HG03175 (cell line): ENCODE measurements around the gene PDXK.

ENCODE experiments used
- ATAC-seq: cut with Tn5 transposase; IDR thresholded peaks from one replicate; pipeline ENCODE4 v1.9.1; 2021; ENCODE audit warnings: mild to moderate bottlenecking, moderate library complexity; ENCODE audit not compliant: unreplicated experiment

The PDXK gene

GRCh38 chr21:43778469-43779335 lies 59.8 kb downstream of the PDXK start:
- ATAC-seq, result no peak

GRCh38 chr21:43779660-43780059 lies 60.7 kb downstream of the PDXK start:
- ATAC-seq, result no peak

GRCh38 chr21:43781846-43782245 lies 62.9 kb downstream of the PDXK start:
- ATAC-seq, result no peak

GRCh38 chr21:43782431-43783097 lies 63.6 kb downstream of the PDXK start:
- no peak for ATAC-seq

- no peak for ATAC-seq
Observed at GRCh38 chr21:43783098-43783700, 64.3 kb downstream of the PDXK start.

GRCh38 chr21:43785134-43785533 lies 66.2 kb downstream of the PDXK start:
- no peak for ATAC-seq

- no peak for ATAC-seq
Observed at GRCh38 chr21:43786300-43786806, 67.4 kb downstream of the PDXK start.

- ATAC-seq, result no peak
Observed at GRCh38 chr21:43786807-43787440, 68.0 kb downstream of the PDXK start.

- peak; percentile 82 for ATAC-seq
Observed at GRCh38 chr21:43789276-43790009, 70.5 kb downstream of the PDXK start, which contains the start of gene RRP1. Gene RRP1 (plus strand): TSS chr21:43789577. CDS start chr21:43789630, 53 bp downstream.

- ATAC-seq, result no peak
Observed at GRCh38 chr21:43790010-43790524, 71.1 kb downstream of the PDXK start.

- no peak for ATAC-seq
Observed at GRCh38 chr21:43792406-43792805, 73.5 kb downstream of the PDXK start.

- ATAC-seq, result no peak
Observed at GRCh38 chr21:43793243-43793642, 74.3 kb downstream of the PDXK start.

- no peak for ATAC-seq
Observed at GRCh38 chr21:43794311-43794710, 75.4 kb downstream of the PDXK start.

GRCh38 chr21:43794857-43795256 lies 75.9 kb downstream of the PDXK start:
- ATAC-seq, result no peak

- no peak for ATAC-seq
Observed at GRCh38 chr21:43797415-43797814, 78.5 kb downstream of the PDXK start.

GRCh38 chr21:43797925-43798715 lies 79.2 kb downstream of the PDXK start:
- no peak for ATAC-seq

GRCh38 chr21:43799301-43799840 lies 80.4 kb downstream of the PDXK start:
- no peak for ATAC-seq

GRCh38 chr21:43800124-43800523 lies 81.2 kb downstream of the PDXK start:
- no peak for ATAC-seq

GRCh38 chr21:43800566-43800965 lies 81.6 kb downstream of the PDXK start:
- no peak for ATAC-seq
